VCaP (cell line): ENCODE data around the gene NTMT1.
A peak's percentile ranks its signal among the peaks of the same experiment; 100 is the strongest.

ENCODE experiments used
- H3K27ac ChIP-seq: fragments of 450-650 bp; 2 replicates; pipeline ENCODE4 v1.5.1; 2017
- TF ChIP-seq, protein P1 (sequence below): fragments of 450-650 bp; conservative IDR thresholded peaks from 2 replicates; pipeline ENCODE4 v1.5.1; 2017; ENCODE audit warnings: mild to moderate bottlenecking, moderate library complexity

The NTMT1 gene

GRCh38 chr9:129607027-129607387, 19.0 kb upstream of the NTMT1 start:
- TF ChIP-seq, protein P1, sequence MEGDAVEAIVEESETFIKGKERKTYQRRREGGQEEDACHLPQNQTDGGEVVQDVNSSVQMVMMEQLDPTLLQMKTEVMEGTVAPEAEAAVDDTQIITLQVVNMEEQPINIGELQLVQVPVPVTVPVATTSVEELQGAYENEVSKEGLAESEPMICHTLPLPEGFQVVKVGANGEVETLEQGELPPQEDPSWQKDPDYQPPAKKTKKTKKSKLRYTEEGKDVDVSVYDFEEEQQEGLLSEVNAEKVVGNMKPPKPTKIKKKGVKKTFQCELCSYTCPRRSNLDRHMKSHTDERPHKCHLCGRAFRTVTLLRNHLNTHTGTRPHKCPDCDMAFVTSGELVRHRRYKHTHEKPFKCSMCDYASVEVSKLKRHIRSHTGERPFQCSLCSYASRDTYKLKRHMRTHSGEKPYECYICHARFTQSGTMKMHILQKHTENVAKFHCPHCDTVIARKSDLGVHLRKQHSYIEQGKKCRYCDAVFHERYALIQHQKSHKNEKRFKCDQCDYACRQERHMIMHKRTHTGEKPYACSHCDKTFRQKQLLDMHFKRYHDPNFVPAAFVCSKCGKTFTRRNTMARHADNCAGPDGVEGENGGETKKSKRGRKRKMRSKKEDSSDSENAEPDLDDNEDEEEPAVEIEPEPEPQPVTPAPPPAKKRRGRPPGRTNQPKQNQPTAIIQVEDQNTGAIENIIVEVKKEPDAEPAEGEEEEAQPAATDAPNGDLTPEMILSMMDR = no peak
- peak overlapping the region; percentile 80 for H3K27ac ChIP-seq

- peak overlapping the region; percentile 80; the same call in 1 of the 2 replicates for H3K27ac ChIP-seq
- TF ChIP-seq, protein P1 = no peak
Measured at GRCh38 chr9:129608561-129609481, 17.1 kb upstream of the NTMT1 start.

DNA sequence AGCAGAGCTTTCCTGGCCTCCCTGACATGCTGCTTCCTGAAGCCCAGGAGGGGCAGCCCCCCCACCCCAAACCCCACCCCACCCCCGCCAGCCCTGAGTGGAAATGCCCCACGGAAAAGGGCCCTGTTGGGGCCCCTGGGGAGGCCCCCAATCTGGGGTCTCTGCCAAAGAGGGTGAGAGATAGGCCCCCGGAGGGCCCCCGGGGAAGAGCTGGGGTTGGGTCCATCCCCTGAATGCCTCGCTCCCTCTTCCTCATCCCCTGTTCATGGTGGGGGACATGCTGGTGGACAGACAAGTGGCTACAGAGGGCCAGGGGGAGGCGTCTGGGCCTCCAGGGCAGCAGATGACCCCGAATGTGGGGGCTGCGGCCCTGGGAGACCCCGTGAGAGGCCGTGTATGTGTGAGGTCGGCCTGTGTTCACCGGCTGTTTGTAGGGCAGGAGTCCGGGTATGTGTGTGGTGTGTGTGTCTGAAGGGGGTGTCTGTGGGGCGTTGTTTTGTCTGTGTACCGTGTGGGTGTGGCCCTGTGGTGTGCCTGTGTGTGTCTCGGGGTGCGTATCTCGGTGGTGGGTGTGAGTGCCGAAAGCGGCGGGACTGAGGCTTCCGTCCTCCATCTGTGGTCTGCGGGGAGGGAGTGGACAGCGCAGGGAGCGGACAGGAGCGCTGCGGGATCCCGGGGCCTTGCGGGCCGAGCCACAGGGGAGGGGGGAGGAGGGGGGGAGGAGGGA, 16.3 kb upstream of the NTMT1 start:
- TF ChIP-seq, protein P1 = no peak
- no peak overlapping the region; the same call in 1 of the 2 replicates for H3K27ac ChIP-seq

DNA sequence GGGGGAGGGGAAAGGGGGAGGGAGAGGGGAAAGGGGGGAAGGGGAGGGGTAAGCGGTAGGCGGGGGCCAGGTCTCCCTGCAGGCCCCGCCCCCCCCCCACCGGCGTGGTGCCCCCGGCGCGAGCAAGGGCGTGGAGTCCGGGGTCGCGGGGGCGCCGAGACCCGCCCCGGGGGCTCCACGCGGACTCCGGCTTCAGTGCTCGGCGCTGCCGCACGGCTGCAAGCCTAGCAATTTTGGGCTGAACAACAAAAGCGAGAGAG, 15.8 kb upstream of the NTMT1 start:
- H3K27ac ChIP-seq = peak overlapping the region; percentile 51; the same call in 1 of the 2 replicates
- TF ChIP-seq, protein P1 = no peak

DNA sequence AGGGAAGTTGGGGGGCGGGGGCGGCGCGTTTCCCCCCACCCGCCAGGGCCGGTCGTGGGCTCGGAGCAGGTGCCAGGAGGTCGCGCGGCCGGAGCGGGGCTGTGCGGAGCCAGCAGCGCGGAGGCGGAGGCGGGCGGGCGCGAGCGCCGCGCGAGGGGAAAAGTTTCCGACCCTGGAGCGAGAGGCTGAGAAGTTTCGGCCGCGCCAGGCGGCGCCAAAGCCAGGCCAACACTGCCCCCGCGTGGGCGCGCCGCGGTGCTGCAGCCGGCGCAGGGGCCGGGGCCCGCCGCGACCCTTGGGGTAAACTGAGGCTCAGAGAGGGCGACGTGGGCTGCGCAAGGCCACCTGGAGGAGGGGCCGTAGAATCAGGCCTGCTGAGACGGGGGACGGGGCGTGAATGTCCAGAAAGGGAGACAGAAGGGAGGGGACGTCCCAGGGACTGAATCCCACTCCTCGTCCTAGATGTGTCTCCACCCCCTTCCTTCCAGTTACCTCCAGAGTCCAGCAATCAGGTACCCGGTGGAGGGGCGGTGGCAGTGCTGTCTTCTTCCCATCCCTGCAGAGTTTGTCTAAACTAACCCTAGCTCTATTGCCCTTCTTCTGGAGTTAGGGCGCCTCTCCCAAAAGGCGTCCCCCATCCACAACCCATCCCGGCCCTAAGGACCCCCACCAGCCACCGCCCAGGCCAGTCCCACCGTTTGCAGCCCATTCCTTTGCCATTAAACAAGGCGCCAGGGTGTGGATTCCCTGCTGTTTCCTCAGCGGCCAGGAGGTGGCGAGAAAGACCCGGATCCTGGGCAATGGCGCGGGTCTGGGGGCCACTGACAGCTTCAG, 15.3 kb upstream of the NTMT1 start:
- TF ChIP-seq, protein P1 = peak; percentile 91
- H3K27ac ChIP-seq = peak overlapping the region; percentile 51; the same call in 1 of the 2 replicates

- TF ChIP-seq, protein P1 = no peak
- H3K27ac ChIP-seq = peak overlapping the region; percentile 51; the same call in 1 of the 2 replicates
Measured at GRCh38 chr9:129611307-129611800, 14.6 kb upstream of the NTMT1 start.

DNA sequence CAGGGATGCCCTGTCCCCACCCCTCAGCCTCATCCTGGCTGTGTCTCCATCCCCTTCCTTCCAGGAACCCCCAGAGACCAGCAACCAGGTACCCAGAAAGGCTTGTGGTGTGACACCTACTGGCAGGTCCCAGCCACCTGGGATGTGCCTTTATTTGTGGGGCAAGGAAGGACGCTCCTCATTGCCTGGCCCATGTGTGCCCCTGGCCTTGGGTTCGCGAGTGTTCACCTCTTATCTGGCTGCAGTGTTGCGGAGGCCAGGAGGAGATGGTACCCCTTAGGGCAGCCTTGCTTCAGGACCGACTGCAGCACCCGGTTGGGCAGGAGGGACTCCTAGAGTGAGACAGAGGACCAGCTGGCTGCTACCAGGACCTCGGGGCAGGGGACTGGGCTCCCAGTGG, 13.8 kb upstream of the NTMT1 start:
- H3K27ac ChIP-seq = no peak overlapping the region

More for the DNA sequence above, 13.8 kb upstream of the NTMT1 start:
- TF ChIP-seq, protein P1 = no peak
